ENCODE results near the gene HRH4. TPM values are rescaled to one million over a fixed set of nuclear protein-coding genes. Genes with fewer than 3 reads are reported as not detected.
A peak's percentile ranks its signal among the peaks of the same experiment; 100 is the strongest.

The HRH4 gene
- 0.54 TPM for total RNA-seq

DNA sequence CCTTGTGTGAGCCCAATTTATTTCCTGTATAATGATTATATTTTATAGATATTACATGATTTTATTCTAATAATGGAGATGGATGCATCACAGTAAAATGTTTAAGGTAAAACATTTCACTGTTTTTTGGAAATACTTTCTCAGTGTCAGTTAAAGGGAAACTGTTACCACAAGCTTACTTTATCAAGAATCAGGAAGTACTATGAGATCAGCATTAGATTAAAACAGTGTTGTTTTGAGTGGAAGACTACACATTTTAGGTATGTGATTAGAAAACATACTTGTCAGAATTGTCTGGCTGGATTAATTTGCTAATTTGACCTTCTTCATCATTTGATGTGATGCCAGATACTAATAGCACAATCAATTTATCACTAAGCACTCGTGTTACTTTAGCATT lies at the start of gene HRH4:
HRH4 (plus strand) TSS at position 250 of the 400 bp plus-strand sequence; CDS start at position 342, 92 bp downstream.
- peak in 1 of 3 donors; percentile 29 for DNase-seq (ENCODE audit: low read depth in 2 of 3, low spot score in 2 of 3)

GRCh38 chr18:24413148-24413547 lies 47.3 kb upstream of the HRH4 start:
- DNase-seq (ENCODE audit: low read depth in 2 of 3, low spot score in 2 of 3) = no peak

DNA sequence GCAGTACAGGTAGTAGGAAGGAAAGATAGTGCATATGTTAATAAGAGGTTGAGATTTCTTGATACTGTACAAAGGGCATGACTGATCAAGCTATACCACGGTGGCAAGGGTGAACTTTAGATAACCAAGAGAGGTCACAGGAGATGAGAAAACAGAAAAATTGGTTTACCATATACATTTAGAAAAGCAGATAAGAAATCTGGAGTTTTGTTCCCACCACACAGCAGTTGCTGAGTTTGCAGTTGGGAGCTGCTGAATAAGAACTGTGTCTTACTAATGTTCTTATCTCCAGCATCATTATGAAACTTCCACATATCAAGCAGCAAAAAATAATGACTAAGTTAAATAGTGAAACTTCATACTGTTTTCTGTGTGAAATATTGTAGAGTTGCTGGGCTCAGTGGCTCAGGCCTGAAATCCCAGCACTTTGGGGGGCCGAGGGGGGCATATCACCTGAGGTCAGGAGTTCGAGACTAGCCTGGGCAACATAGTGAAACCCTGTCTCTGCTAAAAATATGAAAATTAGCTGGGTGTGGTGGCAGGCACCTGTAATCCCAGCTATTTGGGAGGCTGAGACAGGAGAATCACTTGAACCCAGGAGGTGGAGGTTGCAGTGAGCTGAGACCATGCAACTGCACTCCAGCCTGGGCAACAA lies 46.0 kb upstream of the HRH4 start:
- no peak for DNase-seq (ENCODE audit: low read depth in 2 of 3, low spot score in 2 of 3)

DNA sequence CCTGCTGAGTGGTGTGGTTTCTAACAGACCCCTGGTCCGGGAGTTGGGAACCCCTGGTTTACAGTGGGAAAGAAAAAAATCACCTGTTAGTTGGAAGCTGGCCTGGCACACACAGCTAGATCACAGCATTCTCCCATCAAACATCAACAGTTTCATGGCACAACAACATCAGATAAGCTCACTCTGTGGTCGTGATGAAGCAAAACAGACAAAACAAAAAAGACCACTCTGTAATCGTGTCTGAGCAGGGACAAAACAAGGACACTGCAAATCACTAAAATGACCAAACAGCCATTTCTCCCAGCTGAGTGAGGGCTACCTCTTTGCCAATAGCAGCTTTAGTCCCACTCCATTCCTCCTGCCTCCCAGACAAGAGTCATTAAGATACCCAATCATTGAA lies 43.0 kb upstream of the HRH4 start:
- no peak for DNase-seq (ENCODE audit: low read depth in 2 of 3, low spot score in 2 of 3)

GRCh38 chr18:24420551-24420950 lies 39.9 kb upstream of the HRH4 start:
- no peak for DNase-seq (ENCODE audit: low read depth in 2 of 3, low spot score in 2 of 3)

DNA sequence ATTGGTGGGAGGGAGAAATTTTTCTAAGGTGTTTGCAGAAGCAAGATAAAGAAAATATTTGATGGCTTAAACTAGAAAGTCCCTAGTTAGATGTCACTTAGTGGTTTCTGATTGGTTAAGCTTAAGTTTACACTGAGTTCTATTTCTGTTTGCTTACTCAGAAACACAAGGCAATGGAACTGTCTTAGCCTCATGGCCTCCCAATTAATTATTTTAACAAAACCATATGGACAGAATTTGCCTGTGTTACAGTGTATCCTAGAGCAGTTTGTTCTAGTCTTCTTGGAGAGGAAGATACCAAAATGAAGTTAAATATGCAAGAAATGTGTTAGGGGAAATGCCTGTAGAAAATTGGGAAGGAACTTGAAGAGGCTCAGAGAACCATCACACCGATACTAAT lies 38.6 kb upstream of the HRH4 start:
- no peak for DNase-seq (ENCODE audit: low read depth in 2 of 3, low spot score in 2 of 3)

DNA sequence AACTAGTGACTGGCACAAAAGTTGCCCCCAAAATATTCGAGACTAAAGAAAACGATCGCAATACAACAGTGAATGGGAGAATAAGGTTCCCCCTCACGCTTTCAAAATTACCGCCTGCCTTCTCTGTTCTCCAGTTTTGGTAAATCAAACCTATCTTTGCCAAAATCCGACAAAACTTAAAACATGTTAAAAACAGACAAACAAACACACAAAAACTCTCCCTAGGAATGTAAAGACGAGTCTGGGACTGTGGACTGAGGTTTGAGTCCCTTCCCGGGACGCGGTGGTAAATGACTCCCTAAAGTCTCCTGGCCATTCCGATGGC lies 34.4 kb upstream of the HRH4 start:
- no peak for DNase-seq (ENCODE audit: low read depth in 2 of 3, low spot score in 2 of 3)

- DNase-seq (ENCODE audit: low read depth in 2 of 3, low spot score in 2 of 3) = peak; percentile 51 to 84 (median 75)
Observed at GRCh38 chr18:24426398-24427294, 33.8 kb upstream of the HRH4 start, which contains the start of gene IMPACT. Gene IMPACT (plus strand): TSS chr18:24426670. CDS start chr18:24426757, 87 bp downstream.

- DNase-seq (ENCODE audit: low read depth in 2 of 3, low spot score in 2 of 3) = peak in 1 of 3 donors; percentile 12
Observed at GRCh38 chr18:24427484-24427883, 33.0 kb upstream of the HRH4 start.

GRCh38 chr18:24428709-24429108 lies 31.7 kb upstream of the HRH4 start:
- no peak for DNase-seq (ENCODE audit: low read depth in 2 of 3, low spot score in 2 of 3)

- no peak for DNase-seq (ENCODE audit: low read depth in 2 of 3, low spot score in 2 of 3)
Observed at GRCh38 chr18:24429188-24429587, 31.2 kb upstream of the HRH4 start.

- DNase-seq (ENCODE audit: low read depth in 2 of 3, low spot score in 2 of 3) = peak in 1 of 3 donors; percentile 9
Observed at GRCh38 chr18:24432618-24433017, 27.8 kb upstream of the HRH4 start.

GRCh38 chr18:24436939-24437338 lies 23.5 kb upstream of the HRH4 start:
- no peak for DNase-seq (ENCODE audit: low read depth in 2 of 3, low spot score in 2 of 3)

DNA sequence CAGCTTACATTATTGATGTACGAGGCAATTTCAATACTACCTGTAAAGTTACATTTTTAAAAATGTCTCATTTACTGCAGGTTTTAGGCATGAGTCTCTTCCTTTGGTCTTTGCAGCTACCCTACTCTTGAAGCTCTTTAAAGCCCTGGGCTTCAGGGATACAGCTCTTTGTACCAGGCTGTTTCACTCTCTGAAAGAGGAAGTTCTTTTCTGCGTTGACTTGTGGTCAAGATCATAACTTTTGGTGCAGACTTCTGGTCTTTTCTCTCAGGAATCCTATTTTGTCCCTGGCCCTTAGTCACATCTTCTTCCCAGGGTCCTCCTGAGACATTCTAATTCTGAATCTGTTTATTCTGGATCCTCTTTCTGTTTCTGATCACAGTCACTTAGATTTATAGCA lies 16.6 kb upstream of the HRH4 start:
- peak in 2 of 3 donors; percentile 34 to 64 for DNase-seq (ENCODE audit: low read depth in 2 of 3, low spot score in 2 of 3)

DNA sequence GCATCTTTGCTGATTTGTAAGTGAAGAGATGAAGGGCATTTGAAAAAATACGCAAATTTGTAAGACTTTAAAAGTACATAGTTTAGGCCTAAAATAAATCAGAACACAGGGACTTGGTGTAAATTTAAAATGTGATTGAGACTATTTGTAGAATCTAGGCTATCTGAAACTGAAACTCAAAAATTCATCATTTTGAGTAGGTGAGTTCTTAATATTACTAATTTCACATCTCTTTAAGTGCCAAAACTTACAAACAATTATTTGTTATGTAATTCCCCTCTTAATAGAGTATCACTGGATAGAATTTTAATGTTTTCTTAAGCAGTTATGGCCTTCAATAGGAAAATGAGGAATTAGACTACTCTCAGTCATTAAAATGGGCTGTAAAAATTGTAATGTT lies 14.0 kb upstream of the HRH4 start:
- DNase-seq (ENCODE audit: low read depth in 2 of 3, low spot score in 2 of 3) = no peak

DNA sequence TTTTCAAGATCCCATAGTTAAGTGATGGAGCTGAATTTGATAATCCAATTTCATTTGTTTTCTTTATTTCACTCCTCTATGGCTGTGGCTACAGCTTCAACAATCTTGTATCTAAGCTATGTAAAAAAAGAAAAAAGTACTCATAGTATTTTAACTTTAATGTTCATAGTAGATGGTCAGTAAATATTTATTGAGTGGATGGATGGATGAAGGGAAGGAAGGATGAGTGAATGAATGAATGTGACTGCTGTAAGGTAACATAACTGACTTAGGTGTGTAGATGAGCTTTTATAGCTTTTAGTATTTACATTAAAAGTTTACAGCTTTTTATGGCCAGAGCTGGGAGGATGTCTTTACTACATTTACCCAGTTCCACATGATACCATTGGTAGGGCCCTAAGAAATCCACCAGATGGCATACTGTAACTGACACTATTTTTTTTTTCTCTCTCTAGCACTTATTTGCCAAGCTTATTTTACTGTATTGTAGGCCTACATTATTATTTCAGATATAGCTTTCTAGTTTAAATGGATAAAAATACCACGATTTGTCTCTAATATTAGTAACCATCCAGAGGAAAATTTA lies 13.4 kb upstream of the HRH4 start:
- peak in 1 of 3 donors; percentile 37 for DNase-seq (ENCODE audit: low read depth in 2 of 3, low spot score in 2 of 3)

DNA sequence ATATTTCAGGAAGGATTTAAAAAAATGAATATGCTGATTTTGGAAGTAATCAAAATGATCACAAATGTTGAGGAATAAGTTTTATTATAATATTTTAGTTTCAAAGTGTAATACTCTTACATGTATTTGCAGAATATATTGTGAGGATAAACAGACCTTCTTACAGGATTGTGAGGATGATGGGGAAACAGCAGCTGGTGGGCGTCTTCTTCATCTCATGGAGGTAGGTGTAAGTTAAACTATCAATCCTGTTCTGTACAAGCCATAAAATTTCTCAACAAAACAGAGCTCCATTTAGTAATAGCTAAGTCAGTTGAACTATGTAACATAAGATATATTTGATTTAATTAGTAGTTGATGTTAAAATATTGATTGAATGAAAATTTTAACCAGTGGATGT lies 12.5 kb upstream of the HRH4 start:
- no peak for DNase-seq (ENCODE audit: low read depth in 2 of 3, low spot score in 2 of 3)

DNA sequence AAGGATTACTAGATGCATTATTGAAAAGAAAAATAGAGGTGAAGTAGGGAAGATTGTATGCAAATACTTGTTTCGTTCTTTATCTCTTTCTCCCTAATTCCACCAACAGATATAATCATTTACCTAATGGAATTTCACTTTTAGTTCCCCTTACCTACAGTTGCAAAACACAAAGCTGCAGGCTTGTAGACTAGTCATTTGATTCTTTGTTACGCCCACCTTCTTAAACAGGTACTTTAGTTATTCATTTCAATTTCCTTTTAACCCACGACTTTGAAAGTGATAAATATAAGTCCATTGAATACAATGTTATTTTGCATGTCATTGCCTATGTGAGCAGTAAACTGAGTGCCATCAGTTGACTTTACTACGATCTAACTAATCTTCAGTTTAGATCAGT lies 3.9 kb upstream of the HRH4 start:
- DNase-seq (ENCODE audit: low read depth in 2 of 3, low spot score in 2 of 3) = no peak

GRCh38 chr18:24459772-24460171 lies 665 bp upstream of the HRH4 start:
- no peak for DNase-seq (ENCODE audit: low read depth in 2 of 3, low spot score in 2 of 3)

DNA sequence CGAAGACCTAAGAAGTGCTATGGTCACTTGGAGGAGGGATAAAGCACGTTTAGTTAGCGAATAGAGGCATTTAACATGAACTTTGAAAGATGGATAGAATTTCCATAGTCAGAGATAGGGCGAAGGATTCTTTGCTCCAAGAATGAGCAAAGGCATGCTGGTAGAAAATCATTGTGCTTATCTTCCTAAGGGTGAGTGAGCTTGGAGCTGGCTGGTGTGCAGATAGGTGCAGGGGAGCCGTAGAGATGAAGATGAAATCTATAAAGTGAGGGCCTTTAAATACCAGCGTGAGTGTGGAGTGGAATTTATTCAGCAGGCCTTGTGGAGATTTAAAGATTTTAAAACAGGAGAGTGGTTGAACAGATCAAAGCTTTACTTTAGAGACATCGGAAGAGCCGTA lies 1.6 kb downstream of the HRH4 start:
- DNase-seq (ENCODE audit: low read depth in 2 of 3, low spot score in 2 of 3) = no peak

Measured in hematopoietic multipotent progenitor cell (in vitro differentiated cells).